H1 (cell line): ENCODE data around the gene PDP2. TPM values are rescaled to one million over a fixed set of nuclear protein-coding genes. Genes with fewer than 3 reads are reported as not detected.
A peak's percentile ranks its signal among the peaks of the same experiment; 100 is the strongest.

Source experiments
- BACH1 ChIP-seq: IDR thresholded peaks from 2 replicates; pipeline ENCODE4 v1.6.1; 2012; ENCODE audit warnings: low read length, improper control_type of control experiment
- BCL11A ChIP-seq, 2 experiments: IDR thresholded peaks; one replicate each; pipeline ENCODE4 v1.6.1; 2011; ENCODE audit warnings: low read depth in 2 of 2, low read length in 2 of 2, mild to moderate bottlenecking in 2 of 2
- CREB1 ChIP-seq: IDR thresholded peaks from 2 replicates; pipeline ENCODE4 v1.6.1; 2012; ENCODE audit warnings: inconsistent platforms
- EGR1 ChIP-seq: IDR thresholded peaks from 2 replicates; pipeline ENCODE4 v1.6.1; 2011; ENCODE audit warnings: low read depth, low read length, borderline replicate concordance
- EZH2 ChIP-seq: fragments of 200-600 bp; sonication (generic); IDR thresholded peaks from 2 replicates; pipeline ENCODE4 v1.7.1; 2012; ENCODE audit warnings: low read depth, mild to moderate bottlenecking, moderate library complexity, low read length, inconsistent platforms; ENCODE audit not compliant: severe bottlenecking
- GABPA ChIP-seq: IDR thresholded peaks from 2 replicates; pipeline ENCODE4 v1.6.1; 2011; ENCODE audit warnings: mild to moderate bottlenecking, low read length, moderate library complexity, borderline replicate concordance; ENCODE audit not compliant: insufficient read depth
- HDAC2 ChIP-seq, 2 experiments: fragments of 300-600 bp in 1 of 2; sonication (generic) in 1 of 2; IDR thresholded peaks; 2 replicates each; pipeline ENCODE4 v1.6.1; 2011 to 2012; ENCODE audit warnings: low read depth in 2 of 2, low read length in 2 of 2, mild to moderate bottlenecking in 2 of 2, moderate library complexity in 2 of 2, borderline replicate concordance in 1 of 2, inconsistent platforms in 1 of 2
- HDAC6 ChIP-seq: IDR thresholded peaks from one replicate; pipeline ENCODE4 v1.7.1; 2012; ENCODE audit warnings: low read depth, mild to moderate bottlenecking, inconsistent platforms, low read length, moderate library complexity
- KDM1A ChIP-seq: fragments of 200-600, 300-600 bp; sonication (generic); IDR thresholded peaks from 2 replicates; pipeline ENCODE4 v1.7.1; 2016; ENCODE audit warnings: mild to moderate bottlenecking, low read length, borderline replicate concordance
- KDM5A ChIP-seq: fragments of 200-600 bp; IDR thresholded peaks from 2 replicates; pipeline ENCODE4 v1.7.1; 2012; ENCODE audit warnings: mild to moderate bottlenecking, low read length, inconsistent platforms, mixed read lengths
- NANOG ChIP-seq: IDR thresholded peaks from 2 replicates; pipeline ENCODE4 v1.6.1; 2011; ENCODE audit warnings: low read length, low read depth, mild to moderate bottlenecking, inconsistent platforms; ENCODE audit not compliant: insufficient read depth, poor library complexity, severe bottlenecking
- PHF8 ChIP-seq: fragments of 200-600 bp; sonication (generic); conservative IDR thresholded peaks from 2 replicates; pipeline ENCODE4 v1.7.1; 2012; ENCODE audit warnings: low read depth, mild to moderate bottlenecking, inconsistent platforms, low read length, moderate library complexity
- POU5F1 ChIP-seq: IDR thresholded peaks from 2 replicates; pipeline ENCODE4 v1.6.1; 2011; ENCODE audit warnings: low read depth, mild to moderate bottlenecking, low read length, moderate library complexity
- RAD21 ChIP-seq, 2 experiments: IDR thresholded peaks in 1 of 2; conservative IDR thresholded peaks in 1 of 2; 2 replicates each; pipeline ENCODE4 v1.6.1; 2011; ENCODE audit warnings: low read depth in 2 of 2, low read length in 2 of 2, improper control_type of control experiment in 1 of 2, inconsistent platforms in 1 of 2, mild to moderate bottlenecking in 1 of 2, moderate library complexity in 1 of 2
- RBBP5 ChIP-seq: IDR thresholded peaks from 2 replicates; pipeline ENCODE4 v1.7.1; 2012; ENCODE audit warnings: low read depth, mild to moderate bottlenecking, inconsistent platforms, low read length, moderate library complexity, borderline replicate concordance
- RNF2 ChIP-seq: fragments of 200-900, 300-1000 bp; sonication (generic); IDR thresholded peaks from 2 replicates; pipeline ENCODE4 v1.7.1; 2016; ENCODE audit warnings: borderline replicate concordance, low read depth, mild to moderate bottlenecking, antibody characterized with exemption, low read length; ENCODE audit not compliant: poor library complexity, severe bottlenecking; ENCODE audit errors: missing control alignments
- SIRT6 ChIP-seq: IDR thresholded peaks from one replicate; pipeline ENCODE4 v1.7.1; 2012; ENCODE audit warnings: low read length, inconsistent platforms
- SIX5 ChIP-seq: IDR thresholded peaks from 2 replicates; pipeline ENCODE4 v1.6.1; 2011; ENCODE audit warnings: mild to moderate bottlenecking, low read depth, low read length
- SUZ12 ChIP-seq: fragments of 200-600 bp; sonication (generic); IDR thresholded peaks from 2 replicates; pipeline ENCODE4 v1.6.1; 2012; ENCODE audit warnings: mild to moderate bottlenecking, inconsistent platforms, low read length, moderate library complexity, mixed read lengths
- polyA plus RNA-seq, 7 experiments: library from polyadenylated mRNA; depleted of rRNA in 3 of 7; stranded (reverse) in 5 of 7; unstranded in 2 of 7; fragments of >200 nt in 5 of 7; fragments of 200-250 nt in 2 of 7; gene quantifications; 1 replicate in 5 of 7; 2 replicates in 1 of 7; 4 replicates in 1 of 7; pipeline versions ENCODE4 v1.2.1 to v1.2.3, GENCODE V29; 2011 to 2013; ENCODE audit warnings: missing spikeins in 2 of 7, mixed read lengths in 2 of 7
- total RNA-seq: library from RNA; stranded (reverse); fragmentation: NEBNext Ultra II Directional; extraction: Animal tissue kit (Norgen Biotek cat#: 25700); gene quantifications from 2 replicates; pipeline ENCODE4 v1.2.1, GENCODE V29; 2021
- TF ChIP-seq, protein P1 (sequence below): IDR thresholded peaks from 2 replicates; pipeline ENCODE4 v1.6.1; 2012; ENCODE audit warnings: low read length, inconsistent platforms
- TF ChIP-seq, protein P2 (sequence below): IDR thresholded peaks from 2 replicates; pipeline ENCODE4 v1.6.1; 2011; ENCODE audit warnings: low read depth, mild to moderate bottlenecking, low read length; ENCODE audit not compliant: insufficient read depth

The PDP2 gene
- total and polyA plus RNA-seq, 2 of the 8 experiments (the other 6 are each of a cell fraction or from before 2014, with no cell fraction given), result 11.7 to 36.5 TPM

DNA sequence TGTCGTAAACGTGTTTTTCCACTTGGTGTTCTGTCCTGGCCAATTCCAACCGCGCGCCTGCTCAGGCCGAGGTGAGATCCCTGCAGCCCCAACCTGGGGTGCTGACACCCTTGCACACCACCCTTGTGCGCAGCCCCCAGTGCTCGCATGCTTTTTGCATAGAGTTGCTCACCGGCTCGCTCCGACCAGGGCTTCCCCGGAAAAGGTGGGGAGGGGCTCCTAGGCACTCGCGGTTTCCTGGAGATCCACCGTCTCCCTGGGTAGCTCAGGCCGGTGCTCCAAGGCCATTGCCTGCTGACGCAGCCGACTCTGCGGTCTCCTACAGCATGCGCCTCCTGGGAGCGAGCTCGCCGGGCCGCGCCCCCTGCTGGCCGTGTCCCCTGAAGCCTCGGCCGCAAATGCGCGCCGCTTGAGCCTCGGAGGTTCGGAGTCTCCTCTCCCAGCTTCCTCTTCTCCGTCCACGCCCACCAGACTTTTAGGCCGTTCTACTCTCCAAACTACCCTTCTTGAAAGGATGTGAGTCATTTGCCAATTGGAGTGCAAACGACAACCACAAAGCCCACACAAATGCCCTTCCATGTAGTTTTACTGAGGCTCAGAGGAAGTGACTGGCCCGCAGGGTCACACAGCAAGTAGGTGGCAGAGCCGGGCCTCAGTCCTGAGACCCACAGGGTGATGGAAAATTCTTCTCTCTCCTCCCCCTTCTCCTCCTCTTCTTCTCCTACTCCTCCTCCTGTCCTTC lies 7.2 kb upstream of the PDP2 start (continued):
- TF ChIP-seq RNF2 (no peak), HDAC2 (IDR thresholded peaks at IDR 0.05; ENCODE audit: borderline replicate concordance in 1 of 2, low read depth in 2 of 2, low read length in 2 of 2) (no peak), SIRT6 (no peak), GABPA (peak; percentile 57; the same call in 1 of the 2 replicates), BCL11A (IDR thresholded peaks at IDR 0.05; ENCODE audit: low read depth in 2 of 2, low read length in 2 of 2) (no peak), POU5F1 (no peak), HDAC6 (no peak), SIX5 (no peak), KDM1A (peak; percentile 67; the same call in 1 of the 2 replicates), PHF8 (no peak), CREB1 (peak; percentile 80), EZH2 (no peak), RAD21 (IDR thresholded peaks at IDR 0.05 in 1 of 2, conservative IDR thresholded peaks at IDR 0.05 in 1 of 2; ENCODE audit: low read depth in 2 of 2, low read length in 2 of 2) (peak; percentile 21 to 54), EGR1 (no peak), NANOG (no peak), SUZ12 (no peak), RBBP5 (no peak; the same call in 1 of the 2 replicates), KDM5A (no peak), BACH1 (no peak)
- TF ChIP-seq, protein P1, sequence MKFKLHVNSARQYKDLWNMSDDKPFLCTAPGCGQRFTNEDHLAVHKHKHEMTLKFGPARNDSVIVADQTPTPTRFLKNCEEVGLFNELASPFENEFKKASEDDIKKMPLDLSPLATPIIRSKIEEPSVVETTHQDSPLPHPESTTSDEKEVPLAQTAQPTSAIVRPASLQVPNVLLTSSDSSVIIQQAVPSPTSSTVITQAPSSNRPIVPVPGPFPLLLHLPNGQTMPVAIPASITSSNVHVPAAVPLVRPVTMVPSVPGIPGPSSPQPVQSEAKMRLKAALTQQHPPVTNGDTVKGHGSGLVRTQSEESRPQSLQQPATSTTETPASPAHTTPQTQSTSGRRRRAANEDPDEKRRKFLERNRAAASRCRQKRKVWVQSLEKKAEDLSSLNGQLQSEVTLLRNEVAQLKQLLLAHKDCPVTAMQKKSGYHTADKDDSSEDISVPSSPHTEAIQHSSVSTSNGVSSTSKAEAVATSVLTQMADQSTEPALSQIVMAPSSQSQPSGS, result no peak
- TF ChIP-seq, protein P2, sequence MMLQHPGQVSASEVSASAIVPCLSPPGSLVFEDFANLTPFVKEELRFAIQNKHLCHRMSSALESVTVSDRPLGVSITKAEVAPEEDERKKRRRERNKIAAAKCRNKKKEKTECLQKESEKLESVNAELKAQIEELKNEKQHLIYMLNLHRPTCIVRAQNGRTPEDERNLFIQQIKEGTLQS, result no peak
